Fibroblast of skin of abdomen (primary cell): ENCODE data around the gene KRTAP2-4. TPM values are rescaled to one million over a fixed set of nuclear protein-coding genes. Genes with fewer than 3 reads are reported as not detected.
"Not testable (repeated sequence)": the region's sequence is repeated elsewhere in the genome, so short reads cannot be mapped to it uniquely, and the experiment has no call there.

Source experiments
- DNase-seq: peaks from one replicate; pipeline ENCODE4 v3.0.0-alpha.2; 2013
- polyA plus RNA-seq, 2 experiments: library from polyadenylated mRNA; unstranded; fragments of 120-200 nt; gene quantifications; one replicate each; pipeline ENCODE4 v1.2.1, GENCODE V29; 2013; ENCODE audit not compliant: insufficient read length in 2 of 2

KRTAP2-4 gene, protein sequence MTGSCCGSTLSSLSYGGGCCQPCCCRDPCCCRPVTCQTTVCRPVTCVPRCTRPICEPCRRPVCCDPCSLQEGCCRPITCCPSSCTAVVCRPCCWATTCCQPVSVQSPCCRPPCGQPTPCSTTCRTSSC
- not detected for polyA plus RNA-seq (2013, experiment 1 of 2; ENCODE audit: insufficient read length)
- not detected for polyA plus RNA-seq (2013, experiment 2 of 2; ENCODE audit: insufficient read length)

DNA sequence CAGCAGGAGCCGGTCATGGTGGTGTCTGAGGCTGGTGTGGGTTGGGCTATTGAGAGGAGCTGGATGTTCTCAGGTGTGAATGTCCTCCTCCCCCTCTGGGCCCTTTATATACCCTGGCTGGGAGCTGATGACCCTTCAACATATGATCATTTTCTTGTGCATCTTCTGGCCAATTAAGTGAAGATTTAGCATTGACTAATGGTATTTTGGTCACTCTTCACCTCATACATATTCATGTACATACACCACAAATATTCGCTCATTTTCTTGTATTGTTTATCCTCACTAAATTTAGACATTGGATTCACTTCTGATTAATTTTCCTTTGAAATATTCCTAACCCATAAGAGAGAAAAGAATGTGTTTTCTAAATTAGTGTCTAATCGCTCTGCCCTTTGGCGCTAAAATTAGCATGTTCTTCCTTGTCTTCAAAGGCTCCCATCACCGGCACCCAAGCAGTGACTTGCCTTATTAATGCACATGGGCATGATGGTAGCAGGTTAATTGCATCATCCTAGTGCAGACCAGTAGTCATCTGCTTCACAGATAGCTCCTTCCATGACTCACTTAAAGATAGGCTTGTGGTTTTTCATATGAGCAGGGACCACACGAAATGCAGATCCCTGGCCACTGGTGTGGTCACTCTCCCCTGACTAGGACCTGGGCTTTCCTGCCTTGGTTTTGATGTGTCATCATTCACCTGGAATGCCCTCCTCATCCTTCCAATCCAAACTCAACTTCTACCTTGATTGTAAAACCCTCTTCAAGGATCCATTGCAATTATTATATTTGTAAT is at the start of gene KRTAP2-4:
Gene KRTAP2-4 (minus strand): TSS at position 51 of the 796 bp plus-strand sequence. CDS start 34 bp downstream, at position 17.
- DNase-seq: peak; percentile 89

DNA sequence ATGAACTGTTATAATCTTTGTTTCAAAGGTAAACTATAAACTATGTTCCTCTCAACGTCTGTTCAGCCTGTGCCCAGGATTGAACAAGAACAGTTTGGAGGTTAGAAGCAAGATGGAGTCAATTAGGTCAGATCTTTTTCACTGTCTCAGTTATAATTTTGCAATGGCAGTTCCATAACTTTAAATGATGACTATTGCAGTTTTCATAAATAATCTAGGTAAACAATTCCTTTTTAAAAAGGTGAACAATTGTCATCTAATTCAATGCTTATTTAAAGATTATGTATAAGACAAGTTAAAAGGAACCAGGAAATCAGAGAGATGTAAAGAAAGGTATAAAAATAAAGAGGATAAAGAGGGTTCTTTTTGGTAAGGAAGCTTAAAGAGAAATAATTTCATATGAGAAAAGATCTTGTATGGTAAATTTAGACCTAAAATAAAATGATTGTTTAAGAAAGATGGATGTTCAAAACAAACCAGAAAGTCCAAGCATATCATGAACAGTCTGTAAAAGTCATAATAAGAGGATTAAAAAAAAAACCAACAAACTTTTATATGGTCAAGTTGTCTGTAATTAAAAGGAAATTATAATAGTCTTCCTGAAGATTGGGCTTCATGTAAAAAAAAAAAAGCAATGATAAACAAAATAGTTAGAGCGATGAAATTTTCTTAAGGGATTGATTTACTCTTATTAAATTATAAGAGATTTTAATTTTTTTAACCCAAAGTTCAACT is 45.6 kb upstream of the KRTAP2-4 start:
- DNase-seq: no peak

DNA sequence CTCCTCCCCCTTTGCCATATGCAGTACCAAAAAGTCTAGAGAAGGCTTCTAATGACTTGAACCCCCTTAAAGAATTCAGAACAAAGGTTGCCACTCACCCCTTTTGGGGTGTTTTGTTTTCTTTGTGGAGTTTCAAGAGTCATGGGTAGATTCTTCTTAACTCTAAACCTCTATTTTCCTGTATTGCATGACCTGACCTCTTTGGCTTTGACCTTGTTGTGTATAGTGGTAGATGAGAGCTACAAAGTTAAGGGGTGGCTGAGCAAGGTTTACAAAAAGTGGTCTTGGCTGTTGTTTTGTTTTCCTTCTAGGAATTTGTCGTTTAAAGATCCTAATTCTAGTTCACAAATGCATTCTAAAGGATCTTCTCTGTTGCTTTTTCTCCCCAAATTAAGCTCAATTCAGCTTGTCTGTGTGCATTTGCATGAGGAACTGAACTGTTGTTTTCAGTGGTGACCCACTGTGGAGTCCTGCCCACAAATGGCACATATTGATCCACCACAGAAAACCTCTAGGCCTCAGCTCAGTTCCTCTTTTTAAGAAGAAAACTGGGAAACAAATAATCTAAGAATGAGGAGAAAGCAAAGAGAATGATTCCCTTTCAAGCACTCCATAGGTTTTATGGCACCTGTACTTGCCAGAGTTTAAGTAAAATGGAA is 43.2 kb upstream of the KRTAP2-4 start:
- DNase-seq: not testable (repeated sequence)

DNA sequence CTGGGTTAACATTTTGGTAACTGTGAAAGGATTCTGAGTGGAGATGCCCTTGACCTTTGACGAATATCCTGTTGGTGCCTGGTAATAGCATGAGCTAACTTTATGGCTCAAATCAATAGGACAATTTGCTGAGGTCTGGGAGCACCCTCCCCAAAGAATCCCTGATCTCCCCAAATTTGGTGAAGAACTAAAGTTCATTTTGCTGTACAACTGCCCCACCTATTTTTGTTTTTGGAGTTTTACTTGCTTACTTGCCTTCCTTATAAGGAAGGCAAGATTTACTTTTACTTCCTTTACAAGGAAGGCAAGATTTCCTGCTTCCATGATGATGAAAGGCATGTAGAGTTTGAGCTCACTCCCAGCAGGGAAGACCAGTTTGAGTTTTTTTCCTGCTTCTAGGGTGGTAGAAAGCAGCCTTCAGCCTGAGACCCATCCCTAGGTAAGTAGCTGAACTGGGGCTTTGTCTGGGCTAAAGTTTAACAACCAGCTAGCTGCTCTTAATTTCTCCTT is 42.3 kb upstream of the KRTAP2-4 start:
- no peak for DNase-seq

DNA sequence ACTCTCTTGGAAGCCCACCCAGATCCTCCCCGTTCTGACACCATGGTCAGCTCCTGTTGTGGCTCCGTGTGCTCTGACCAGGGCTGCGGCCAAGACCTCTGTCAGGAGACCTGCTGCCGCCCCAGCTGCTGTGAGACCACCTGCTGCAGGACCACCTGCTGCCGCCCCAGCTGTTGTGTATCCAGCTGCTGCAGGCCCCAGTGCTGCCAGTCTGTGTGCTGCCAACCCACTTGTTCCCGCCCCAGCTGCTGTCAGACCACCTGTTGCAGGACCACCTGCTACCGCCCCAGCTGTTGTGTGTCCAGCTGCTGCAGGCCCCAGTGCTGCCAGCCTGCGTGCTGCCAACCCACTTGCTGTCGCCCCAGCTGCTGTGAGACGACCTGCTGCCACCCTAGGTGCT is 39.7 kb upstream of the KRTAP2-4 start, which contains the start of gene KRTAP4-9:
Gene KRTAP4-9 (plus strand): TSS at position 43 of the 400 bp plus-strand sequence. CDS start 0 bp downstream, at position 43.
- not testable (repeated sequence) for DNase-seq

DNA sequence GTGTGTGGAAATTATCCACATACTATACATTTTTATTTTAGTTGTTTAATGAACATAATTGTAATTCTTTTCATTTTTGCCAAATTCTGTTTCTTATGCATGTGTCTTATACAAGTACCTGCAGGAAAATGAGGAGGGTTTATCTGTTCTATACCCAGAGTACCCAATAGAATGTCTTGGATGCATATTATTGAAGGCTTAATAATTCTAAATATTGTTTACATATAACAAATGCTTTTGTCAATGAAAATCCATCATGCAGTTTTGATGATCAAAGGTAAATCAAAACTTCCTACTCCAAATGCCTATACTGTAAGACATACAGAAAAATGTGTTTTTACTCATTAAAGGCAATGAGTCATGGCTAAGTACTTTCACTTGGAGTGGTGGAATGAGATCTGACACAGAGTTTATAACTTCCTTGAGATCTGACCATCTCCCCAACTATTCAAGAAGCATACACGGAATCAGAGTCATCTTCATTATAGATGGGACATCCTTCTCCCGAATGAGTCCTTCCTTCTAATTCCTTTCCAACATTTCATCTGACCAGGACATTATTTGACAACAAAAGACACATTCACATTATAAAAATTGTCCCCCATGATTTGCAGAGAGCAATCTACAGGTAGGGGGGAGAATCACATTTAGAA is 38.8 kb upstream of the KRTAP2-4 start:
- peak; percentile 85 for DNase-seq

DNA sequence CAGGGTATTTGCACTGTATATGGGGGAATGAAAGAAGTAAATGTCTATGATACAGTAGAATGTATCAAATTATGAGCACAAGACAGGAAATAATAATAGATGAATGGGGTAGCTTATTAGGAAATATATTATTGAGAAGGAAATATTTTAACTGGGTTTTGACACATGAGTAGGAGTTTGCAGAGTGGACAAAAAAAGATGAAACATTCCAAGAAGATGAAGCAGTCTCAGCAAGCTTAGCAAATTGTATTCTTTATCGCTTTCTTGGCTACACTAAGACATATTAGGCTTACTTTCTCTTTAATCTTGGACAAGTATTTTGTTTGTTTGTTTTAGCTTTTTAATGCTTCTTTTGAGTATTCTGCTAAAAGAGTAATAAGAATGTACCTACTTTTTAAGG is 38.2 kb upstream of the KRTAP2-4 start:
- DNase-seq: peak; percentile 35

DNA sequence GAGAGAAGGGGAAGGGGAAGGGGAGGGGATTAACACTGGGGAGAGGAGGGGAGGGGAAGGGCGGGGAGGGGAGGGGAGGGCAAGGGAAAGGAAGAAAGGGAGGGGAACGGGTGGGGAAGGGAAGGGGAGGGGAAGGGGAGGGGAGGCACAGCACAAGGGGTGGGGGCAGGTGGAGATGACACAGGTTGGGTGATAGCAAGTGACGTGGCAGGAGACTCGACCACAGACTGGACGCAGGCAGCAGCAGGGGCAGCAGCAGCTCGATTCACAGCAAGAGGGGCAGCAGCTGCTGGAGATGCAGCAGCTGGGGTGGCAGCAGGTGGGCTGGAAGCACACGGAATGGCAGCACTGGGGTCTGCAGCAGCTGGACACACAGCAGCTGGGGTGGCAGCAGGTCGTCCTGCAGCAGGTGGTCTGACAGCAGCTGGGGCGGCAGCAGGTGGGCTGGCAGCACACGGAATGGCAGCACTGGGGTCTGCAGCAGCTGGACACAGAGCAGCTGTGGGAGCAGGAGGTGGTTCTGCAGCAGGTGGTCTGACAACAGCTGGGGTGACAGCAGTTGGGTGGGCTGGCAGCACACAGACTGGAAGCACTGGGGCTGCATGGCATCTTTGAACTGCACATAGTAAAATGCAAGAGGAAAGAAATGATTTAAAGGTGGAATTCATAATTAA is 36.0 kb upstream of the KRTAP2-4 start, which contains the start of gene KRTAP4-16:
Gene KRTAP4-16 (minus strand): TSS at position 624 of the 674 bp plus-strand sequence. CDS start 0 bp downstream, at position 624.
- DNase-seq: no peak

DNA sequence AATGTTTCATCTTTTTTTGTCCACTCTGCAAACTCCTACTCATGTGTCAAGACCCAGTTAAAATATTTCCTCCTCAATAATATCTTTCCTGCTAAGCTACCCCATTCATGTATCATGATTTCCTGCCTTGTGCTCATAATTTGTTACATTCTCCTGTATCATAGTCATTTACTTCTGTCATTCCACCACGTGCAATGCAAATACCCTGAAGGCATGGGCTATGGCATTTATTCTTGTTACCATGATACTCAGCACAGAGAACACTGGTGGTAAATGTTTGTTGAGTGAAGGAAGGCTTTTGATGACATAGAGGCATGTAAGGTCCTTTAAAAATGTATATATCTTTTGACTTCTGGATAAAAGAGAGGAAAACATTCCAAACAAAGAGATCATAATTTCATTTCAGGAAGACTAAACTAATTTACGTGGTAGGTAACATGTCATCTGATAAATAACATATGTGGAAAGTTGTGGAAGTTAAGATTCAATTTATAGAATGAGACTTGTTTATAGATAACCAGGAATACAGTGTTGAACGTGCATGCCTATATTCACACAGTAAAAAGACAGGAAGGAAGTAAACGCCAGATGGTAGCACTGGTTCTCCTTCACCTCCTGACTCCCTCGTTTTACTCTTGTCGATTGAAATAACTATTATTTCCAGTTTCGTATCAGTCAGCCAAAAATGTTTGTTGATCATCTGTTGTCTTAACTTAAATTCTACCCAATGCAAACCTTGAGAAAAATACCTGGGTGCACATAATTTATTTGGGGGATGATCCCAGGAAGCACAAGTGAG is 34.2 kb upstream of the KRTAP2-4 start:
- peak; percentile 86 for DNase-seq

DNA sequence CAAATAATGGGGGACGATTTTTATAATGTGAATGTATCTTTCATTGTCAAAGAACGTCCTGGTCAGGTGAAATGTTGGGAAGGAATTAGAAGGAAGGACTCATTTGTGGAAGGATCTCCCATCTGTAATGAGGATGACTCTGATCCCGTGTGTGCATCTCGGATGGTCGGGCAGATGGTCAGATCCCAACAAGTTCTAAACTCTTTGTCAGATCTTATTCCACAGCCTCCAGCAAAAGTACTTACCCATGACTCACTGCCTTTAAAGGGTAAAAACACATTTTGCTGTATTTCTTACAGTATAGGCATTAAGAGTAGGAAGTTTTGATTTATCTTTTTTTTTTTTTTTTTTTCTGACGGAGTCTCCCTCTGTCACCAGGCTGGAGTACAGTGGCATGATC is 32.8 kb upstream of the KRTAP2-4 start:
- peak; percentile 62 for DNase-seq

DNA sequence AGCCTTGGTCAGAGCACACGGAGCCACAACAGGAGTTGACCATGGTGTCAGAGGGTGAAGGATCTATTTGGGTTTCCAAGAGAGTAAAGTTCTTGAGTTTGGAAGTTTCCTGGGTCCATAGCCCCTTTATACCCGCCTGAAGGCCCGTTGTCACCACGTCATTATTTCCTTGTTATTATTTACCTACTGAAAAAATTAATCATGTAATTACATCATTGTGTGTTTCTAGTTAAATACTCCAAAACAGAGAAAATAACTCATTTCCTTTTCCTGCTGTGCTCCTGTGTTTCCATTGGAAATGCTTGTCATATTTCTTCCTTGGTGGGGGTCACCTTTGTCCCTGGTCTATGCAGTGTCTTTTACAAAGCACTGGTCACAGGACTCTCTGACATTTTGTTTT is 32.4 kb upstream of the KRTAP2-4 start, which contains the start of gene KRTAP4-8:
Gene KRTAP4-8 (minus strand): TSS at position 101 of the 400 bp plus-strand sequence. CDS start 58 bp downstream, at position 43.
- no peak for DNase-seq

DNA sequence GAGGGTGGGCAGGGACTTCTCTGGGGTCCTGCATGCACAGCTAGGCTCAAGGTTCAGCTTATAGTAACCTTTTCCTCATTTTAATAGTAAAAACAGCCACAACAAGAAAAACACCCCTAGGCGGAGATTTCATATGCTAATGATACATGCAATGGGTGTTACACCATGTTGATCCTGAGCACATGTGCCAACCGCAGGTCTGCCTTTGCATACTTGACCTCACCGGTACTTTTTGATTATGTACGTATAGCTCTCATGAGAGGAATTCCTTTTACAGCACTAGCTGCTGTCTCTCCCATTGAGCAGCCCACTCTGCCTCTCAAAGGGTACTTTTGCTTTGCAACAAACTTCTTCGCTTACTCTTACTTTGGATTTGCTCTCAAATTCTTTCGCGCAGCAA is 30.4 kb upstream of the KRTAP2-4 start:
- DNase-seq: no peak

DNA sequence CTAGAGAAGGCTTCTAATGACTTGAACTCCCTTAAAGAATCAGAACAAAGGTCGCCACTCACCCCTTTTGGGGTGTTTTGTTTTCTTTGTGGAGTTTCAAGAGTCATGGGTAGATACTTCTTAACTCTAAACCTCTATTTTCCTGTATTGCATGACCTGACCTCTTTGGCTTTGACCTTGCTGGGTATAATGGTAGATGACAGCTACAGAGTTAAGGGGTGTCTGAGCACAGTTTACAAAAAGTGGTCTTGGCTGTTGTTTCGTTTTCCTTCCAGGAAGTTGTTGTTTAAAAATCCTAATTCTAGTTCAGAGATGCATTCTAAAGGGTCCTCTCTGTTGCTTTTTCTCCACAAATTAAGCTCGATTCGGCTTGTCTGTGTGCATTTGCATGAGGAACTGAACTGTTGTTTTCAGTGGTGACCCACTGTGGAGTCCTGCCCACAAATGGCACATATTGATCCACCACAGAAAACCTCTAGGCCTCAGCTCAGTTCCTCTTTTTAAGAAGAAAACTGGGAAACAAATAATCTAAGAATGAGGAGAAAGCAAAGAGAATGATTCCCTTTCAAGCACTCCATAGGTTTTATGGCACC is 23.2 kb upstream of the KRTAP2-4 start:
- not testable (repeated sequence) for DNase-seq

DNA sequence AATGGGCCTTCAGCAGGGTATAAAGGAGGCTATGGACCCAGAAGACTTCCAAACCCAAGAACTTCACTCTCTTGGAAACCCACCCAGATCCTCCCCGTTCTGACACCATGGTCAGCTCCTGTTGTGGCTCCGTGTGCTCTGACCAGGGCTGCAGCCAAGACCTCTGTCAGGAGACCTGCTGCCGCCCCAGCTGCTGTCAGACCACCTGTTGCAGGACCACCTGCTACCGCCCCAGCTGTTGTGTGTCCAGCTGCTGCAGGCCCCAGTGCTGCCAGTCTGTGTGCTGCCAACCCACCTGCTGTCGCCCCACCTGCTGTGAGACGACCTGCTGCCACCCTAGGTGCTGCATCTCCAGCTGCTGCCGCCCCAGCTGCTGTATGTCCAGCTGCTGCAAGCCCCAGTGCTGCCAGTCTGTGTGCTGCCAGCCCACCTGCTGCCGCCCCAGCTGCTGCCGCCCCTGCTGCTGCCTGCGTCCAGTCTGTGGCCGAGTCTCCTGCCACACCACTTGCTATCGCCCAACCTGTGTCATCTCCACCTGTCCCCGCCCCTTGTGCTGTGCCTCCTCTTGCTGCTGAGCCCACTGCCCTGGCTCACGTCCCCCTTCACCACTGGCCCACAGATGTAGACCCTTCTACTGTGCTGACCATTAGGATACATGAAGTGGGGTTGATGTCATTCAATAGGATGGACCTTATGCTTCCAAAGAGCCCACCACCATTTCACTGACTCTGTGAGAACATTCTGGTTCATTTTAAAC is 18.6 kb upstream of the KRTAP2-4 start, which contains the start of gene KRTAP4-7:
Gene KRTAP4-7 (plus strand): TSS at position 51 of the 757 bp plus-strand sequence. CDS start 57 bp downstream, at position 108.
- DNase-seq: not testable (repeated sequence)

DNA sequence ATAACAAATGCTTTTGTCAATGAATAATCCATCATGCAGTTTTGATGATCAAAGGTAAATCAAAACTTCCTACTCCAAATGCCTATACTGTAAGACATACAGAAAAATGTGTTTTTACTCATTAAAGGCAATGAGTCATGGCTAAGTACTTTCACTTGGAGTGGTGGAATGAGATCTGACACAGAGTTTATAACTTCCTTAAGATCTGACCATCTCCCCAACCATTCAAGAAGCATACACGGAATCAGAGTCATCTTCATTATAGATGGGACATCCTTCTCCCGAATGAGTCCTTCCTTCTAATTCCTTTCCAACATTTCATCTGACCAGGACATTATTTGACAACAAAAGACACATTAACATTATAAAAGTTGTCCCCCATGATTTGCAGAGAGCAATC is 17.7 kb upstream of the KRTAP2-4 start:
- peak; percentile 80 for DNase-seq

DNA sequence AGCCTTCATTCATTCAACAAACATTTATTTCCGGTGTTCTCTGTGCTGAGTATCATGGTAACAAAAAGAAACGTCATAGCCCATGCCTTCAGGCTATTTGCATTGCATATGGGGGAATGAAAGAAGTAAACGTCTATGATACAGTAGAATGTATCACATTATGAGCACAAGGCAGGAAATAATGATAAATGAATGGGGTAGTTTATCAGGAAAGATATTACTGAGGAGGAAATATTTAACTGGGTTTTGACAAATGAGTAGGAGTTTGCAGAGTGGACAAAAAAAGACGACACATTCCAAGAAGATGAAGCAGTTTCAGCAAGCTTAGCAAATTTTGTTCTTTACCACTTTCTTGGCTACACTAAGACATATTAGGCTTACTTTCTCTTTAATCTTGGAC is 16.9 kb upstream of the KRTAP2-4 start:
- peak; percentile 49 for DNase-seq

DNA sequence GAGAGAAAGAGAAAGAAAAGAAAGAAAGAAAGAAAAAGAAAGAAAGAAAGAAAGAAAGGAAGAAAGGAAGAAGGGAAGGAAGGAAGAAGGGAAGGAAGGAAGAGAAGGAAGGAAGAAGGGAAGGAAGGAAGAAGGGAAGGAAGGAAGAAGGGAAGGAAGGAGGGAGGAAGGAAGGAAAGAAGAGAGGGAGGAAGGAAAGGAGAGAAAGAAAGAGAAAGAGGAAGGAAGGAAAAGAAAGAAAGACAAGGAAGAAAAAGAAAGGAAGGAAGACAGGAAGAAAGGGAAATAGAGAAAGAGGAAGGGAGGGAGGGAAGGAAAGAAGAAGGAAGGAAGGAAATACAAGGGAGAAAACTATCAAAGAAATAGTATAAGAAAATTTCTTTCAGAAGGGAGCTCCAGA is 11.1 kb upstream of the KRTAP2-4 start:
- DNase-seq: no peak

DNA sequence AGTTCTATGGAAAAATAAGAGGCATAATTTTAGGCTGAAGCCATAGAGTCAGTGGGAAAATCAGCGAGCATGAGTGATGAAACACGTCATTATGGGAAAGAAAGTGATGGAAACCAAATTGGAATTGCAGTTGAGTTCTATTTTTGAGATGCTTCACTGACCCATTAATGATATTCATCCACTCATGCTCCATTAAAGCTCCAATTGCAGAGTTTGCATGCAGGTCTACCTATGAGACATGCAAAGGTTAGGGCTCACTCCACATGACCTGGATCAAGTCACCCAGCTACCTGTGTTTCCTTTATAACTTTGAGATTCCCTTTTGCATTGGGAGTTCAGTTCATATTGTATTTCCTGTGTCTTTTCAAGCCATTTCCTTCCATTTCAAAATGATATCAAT is 8.0 kb upstream of the KRTAP2-4 start:
- DNase-seq: no peak
